ENCODE measurements around the gene PDE4B.
"Not testable (repeated sequence)": the region's sequence is repeated elsewhere in the genome, so short reads cannot be mapped to it uniquely, and the experiment has no call there.

Gene PDE4B

GRCh38 chr1:65992165-65992821, 199.6 kb downstream of the PDE4B start:
- no peak overlapping the region for H3K27ac Mint-ChIP-seq
- H3K4me3 Mint-ChIP-seq = no peak overlapping the region
- no peaks in the 10 kb centered on the region for H3K9me3 Mint-ChIP-seq
- no peaks in the 10 kb centered on the region for H3K27me3 Mint-ChIP-seq
- ATAC-seq (replicated peaks) (no peak), DNase-seq (no peak)
- H3K4me1 Mint-ChIP-seq = no peaks in the 10 kb centered on the region
- H3K36me3 Mint-ChIP-seq = no peaks in the 10 kb centered on the region

GRCh38 chr1:65992831-65993271, 200.2 kb downstream of the PDE4B start:
- Mint-ChIP-seq H3K27ac (no peak overlapping the region), H3K4me3 (no peak overlapping the region), H3K4me1 (no peaks in the 10 kb centered on the region), H3K36me3 (no peaks in the 10 kb centered on the region), H3K9me3 (no peaks in the 10 kb centered on the region), H3K27me3 (peaks cover 0 to 4% of the 10 kb centered on the region in 2 donors)
- DNase-seq (no peak), ATAC-seq (replicated peaks) (no peak)

GRCh38 chr1:65994223-65994622, 201.5 kb downstream of the PDE4B start:
- DNase-seq (no peak), ATAC-seq (replicated peaks) (no peak)
- no peaks in the 10 kb centered on the region for H3K4me1 Mint-ChIP-seq
- H3K36me3 Mint-ChIP-seq = no peaks in the 10 kb centered on the region
- H3K27ac Mint-ChIP-seq = no peak overlapping the region
- no peaks in the 10 kb centered on the region for H3K9me3 Mint-ChIP-seq
- H3K27me3 Mint-ChIP-seq = peaks cover 0 to 4% of the 10 kb centered on the region in 2 donors
- H3K4me3 Mint-ChIP-seq = no peak overlapping the region

- no peak overlapping the region for H3K4me3 Mint-ChIP-seq
- H3K36me3 Mint-ChIP-seq = no peaks in the 10 kb centered on the region
- DNase-seq (no peak), ATAC-seq (replicated peaks) (no peak)
- peaks cover 0 to 4% of the 10 kb centered on the region in 2 donors for H3K27me3 Mint-ChIP-seq
- H3K27ac Mint-ChIP-seq = no peak overlapping the region
- no peaks in the 10 kb centered on the region for H3K9me3 Mint-ChIP-seq
- no peaks in the 10 kb centered on the region for H3K4me1 Mint-ChIP-seq
These were observed 202.6 kb downstream of the PDE4B start for GRCh38 chr1:65995336-65995735.

GRCh38 chr1:65995928-65996327, 203.2 kb downstream of the PDE4B start:
- Mint-ChIP-seq H3K36me3 (no peaks in the 10 kb centered on the region), H3K4me3 (no peak overlapping the region), H3K9me3 (no peaks in the 10 kb centered on the region), H3K27me3 (peaks cover 0 to 4% of the 10 kb centered on the region in 2 donors), H3K27ac (no peak overlapping the region), H3K4me1 (no peaks in the 10 kb centered on the region)
- no peak for DNase-seq
- no peak for ATAC-seq (replicated peaks)

GRCh38 chr1:65997693-65998092, 205.0 kb downstream of the PDE4B start:
- H3K9me3 Mint-ChIP-seq = no peaks in the 10 kb centered on the region
- H3K36me3 Mint-ChIP-seq = no peaks in the 10 kb centered on the region
- ATAC-seq (replicated peaks) = no peak
- no peak overlapping the region for H3K4me3 Mint-ChIP-seq
- H3K27ac Mint-ChIP-seq = no peak overlapping the region
- DNase-seq = no peak
- H3K27me3 Mint-ChIP-seq = peaks cover 0 to 4% of the 10 kb centered on the region in 2 donors
- no peaks in the 10 kb centered on the region for H3K4me1 Mint-ChIP-seq

GRCh38 chr1:65998763-65999583, 206.3 kb downstream of the PDE4B start:
- Mint-ChIP-seq H3K27me3 (peaks cover 0 to 4% of the 10 kb centered on the region in 2 donors), H3K27ac (no peak overlapping the region), H3K4me3 (no peak overlapping the region), H3K9me3 (no peaks in the 10 kb centered on the region), H3K4me1 (no peaks in the 10 kb centered on the region), H3K36me3 (no peaks in the 10 kb centered on the region)
- ATAC-seq (replicated peaks) (no peak), DNase-seq (no peak)

GRCh38 chr1:66000033-66000637, 207.4 kb downstream of the PDE4B start:
- DNase-seq (no peak), ATAC-seq (replicated peaks) (no peak)
- no peaks in the 10 kb centered on the region for H3K9me3 Mint-ChIP-seq
- no peaks in the 10 kb centered on the region for H3K36me3 Mint-ChIP-seq
- no peak overlapping the region for H3K27ac Mint-ChIP-seq
- no peak overlapping the region for H3K4me3 Mint-ChIP-seq
- H3K4me1 Mint-ChIP-seq = no peaks in the 10 kb centered on the region
- H3K27me3 Mint-ChIP-seq = peaks cover 0 to 4% of the 10 kb centered on the region in 2 donors

GRCh38 chr1:66003690-66004089, 211.0 kb downstream of the PDE4B start:
- Mint-ChIP-seq H3K27ac (no peak overlapping the region), H3K4me3 (no peak overlapping the region), H3K36me3 (no peaks in the 10 kb centered on the region), H3K27me3 (peaks cover 0 to under 1% of the 10 kb centered on the region in 2 donors), H3K4me1 (no peaks in the 10 kb centered on the region), H3K9me3 (no peaks in the 10 kb centered on the region)
- ATAC-seq (replicated peaks) = no peak
- no peak for DNase-seq

GRCh38 chr1:66006534-66006933, 213.8 kb downstream of the PDE4B start:
- not testable (repeated sequence) for ATAC-seq (replicated peaks); DNase-seq; H3K36me3 Mint-ChIP-seq; H3K27me3 Mint-ChIP-seq; H3K4me1 Mint-ChIP-seq; H3K4me3 Mint-ChIP-seq; H3K9me3 Mint-ChIP-seq; H3K27ac Mint-ChIP-seq

- no peak for ATAC-seq (replicated peaks)
- Mint-ChIP-seq H3K27me3 (peaks cover 0 to 7% of the 10 kb centered on the region in 2 donors), H3K4me3 (no peak overlapping the region), H3K4me1 (no peaks in the 10 kb centered on the region), H3K36me3 (no peaks in the 10 kb centered on the region), H3K9me3 (no peaks in the 10 kb centered on the region), H3K27ac (no peak overlapping the region)
- no peak for DNase-seq
These were observed 219.6 kb downstream of the PDE4B start for GRCh38 chr1:66012106-66012784.

GRCh38 chr1:66013371-66013770, 220.7 kb downstream of the PDE4B start:
- DNase-seq (no peak), ATAC-seq (replicated peaks) (no peak)
- Mint-ChIP-seq H3K27me3 (peaks cover 0 to 7% of the 10 kb centered on the region in 2 donors), H3K4me1 (no peaks in the 10 kb centered on the region), H3K9me3 (no peaks in the 10 kb centered on the region), H3K36me3 (no peaks in the 10 kb centered on the region), H3K27ac (no peak overlapping the region), H3K4me3 (no peak overlapping the region)

GRCh38 chr1:66022904-66023620, 230.4 kb downstream of the PDE4B start:
- Mint-ChIP-seq H3K36me3 (no peaks in the 10 kb centered on the region), H3K4me1 (no peaks in the 10 kb centered on the region), H3K27me3 (no peaks in the 10 kb centered on the region), H3K4me3 (no peak overlapping the region), H3K9me3 (peaks cover 0 to 1% of the 10 kb centered on the region in 2 donors), H3K27ac (no peak overlapping the region)
- DNase-seq = no peak
- no peak for ATAC-seq (replicated peaks)

GRCh38 chr1:66025188-66025587, 232.5 kb downstream of the PDE4B start:
- Mint-ChIP-seq H3K4me3 (no peak overlapping the region), H3K27me3 (no peaks in the 10 kb centered on the region), H3K36me3 (no peaks in the 10 kb centered on the region), H3K4me1 (no peaks in the 10 kb centered on the region), H3K27ac (no peak overlapping the region), H3K9me3 (peaks cover 3 to 8% of the 10 kb centered on the region in 2 donors)
- ATAC-seq (replicated peaks) = no peak
- no peak for DNase-seq
